Calu3 (cell line): ENCODE measurements around the gene SWSAP1. TPM values are rescaled to one million over a fixed set of nuclear protein-coding genes. Genes with fewer than 3 reads are reported as not detected.
"Not testable (repeated sequence)": the region's sequence is repeated elsewhere in the genome, so short reads cannot be mapped to it uniquely, and the experiment has no call there.

Source experiments
- BruUV-seq: library from RNA; stranded (reverse); fragments of 400-500 nt; replicated peaks from 2 replicates; lab custom pipeline; 2021; lab: Mats Ljungman, UMichigan
- CTCF ChIA-PET: fragments of 300-600 bp; sonication (Branson Sonifier 250); formaldehyde crosslinking; loops from one replicate; lab custom pipeline; 2022; ENCODE audit warnings: antibody characterized with exemption; lab: Charles Lee
- DNase-seq: peaks from one replicate; pipeline ENCODE4 v3.0.0; 2022
- H3K27ac Mint-ChIP-seq: one replicate; pipeline ENCODE4 v1.8.0; 2022; ENCODE audit warnings: mixed read lengths; ENCODE audit not compliant: unreplicated experiment
- H3K27me3 Mint-ChIP-seq: one replicate; pipeline ENCODE4 v1.8.0; 2022; ENCODE audit warnings: mixed read lengths; ENCODE audit not compliant: unreplicated experiment
- H3K36me3 Mint-ChIP-seq: one replicate; pipeline ENCODE4 v1.8.0; 2022; ENCODE audit warnings: mild to moderate bottlenecking, moderate library complexity, mixed read lengths; ENCODE audit not compliant: insufficient read depth, unreplicated experiment
- H3K4me1 Mint-ChIP-seq: one replicate; pipeline ENCODE4 v1.8.0; 2022; ENCODE audit warnings: mild to moderate bottlenecking, low read depth, mixed read lengths; ENCODE audit not compliant: unreplicated experiment
- H3K4me3 Mint-ChIP-seq: one replicate; pipeline ENCODE4 v1.8.0; 2022; ENCODE audit warnings: mild to moderate bottlenecking, low read depth, moderate library complexity, mixed read lengths; ENCODE audit not compliant: unreplicated experiment
- H3K9me3 Mint-ChIP-seq: one replicate; pipeline ENCODE4 v1.8.0; 2022; ENCODE audit warnings: low read depth, mixed read lengths; ENCODE audit not compliant: unreplicated experiment
- CTCF ChIP-seq: fragments of 200-600 bp; IDR thresholded peaks from one replicate; pipeline ENCODE4 v1.8.0; 2022; ENCODE audit warnings: antibody characterized with exemption; ENCODE audit not compliant: unreplicated experiment
- intact Hi-C: fragments of 100-400 bp; cut with micrococcal nuclease; formaldehyde crosslinking; loops from one replicate; pipeline ENCODE4 v1.10.0; 2022; ENCODE audit not compliant: unreplicated experiment
- total RNA-seq: library from RNA; stranded (reverse); gene quantifications from 2 replicates; pipeline ENCODE4 v1.2.3, GENCODE V29; 2022

The SWSAP1 gene
- total RNA-seq, 1 experiment from 2014 or later, result 1.7 TPM

GRCh38 chr19:11375143-11375948, 880 bp downstream of the SWSAP1 start:
- H3K27ac Mint-ChIP-seq, result no peak overlapping the region
- intact Hi-C loops, result loop anchor here (10.0 kb wide), 1 partner anchor 51 kb away; no protein-coding TSS in a partner anchor
- H3K36me3 Mint-ChIP-seq, result peaks cover 15% of the 10 kb centered on the region
- DNase-seq, result peak; percentile 7
- H3K4me1 Mint-ChIP-seq, result peaks cover 16% of the 10 kb centered on the region
- H3K27me3 Mint-ChIP-seq, result no peaks in the 10 kb centered on the region
- TSS peak; percentile 89 for BruUV-seq
- H3K4me3 Mint-ChIP-seq, result no peak overlapping the region
- CTCF ChIA-PET, result interaction anchor here (0.6 to 1.7 kb wide), 10 partner anchors 8 to 436 kb away, joined by 3 to 18 read pairs (median 4); partner anchors contain the start of genes CCDC159, ODAD3, PRKCSH and TSPAN16
- H3K9me3 Mint-ChIP-seq, result no peaks in the 10 kb centered on the region
- no peak for TF ChIP-seq CTCF

- Mint-ChIP-seq H3K4me1 (peaks cover 29% of the 10 kb centered on the region), H3K36me3 (peaks cover 32% of the 10 kb centered on the region), H3K4me3 (no peak overlapping the region), H3K27ac (peak overlapping the region; percentile 91), H3K9me3 (no peaks in the 10 kb centered on the region), H3K27me3 (no peaks in the 10 kb centered on the region)
- BruUV-seq, result no TSS peak
- CTCF ChIA-PET, result interaction anchor here (0.6 kb wide), 1 partner anchor 166 kb away, joined by 8 read pairs; no protein-coding TSS in a partner anchor
- no peak for TF ChIP-seq CTCF
- intact Hi-C loops, result loop anchor here (10.0 kb wide), 1 partner anchor 52 kb away; no protein-coding TSS in a partner anchor
- DNase-seq, result no peak
Observed at GRCh38 chr19:11377237-11377636, 2.8 kb downstream of the SWSAP1 start.

- H3K36me3 Mint-ChIP-seq, result peaks cover 36% of the 10 kb centered on the region
- intact Hi-C loops, result loop anchor here (10.0 kb wide), 1 partner anchor 53 kb away; no protein-coding TSS in a partner anchor
- CTCF ChIA-PET, result interaction anchor here (0.6 kb wide), 1 partner anchor 166 kb away, joined by 8 read pairs; no protein-coding TSS in a partner anchor
- no peaks in the 10 kb centered on the region for H3K27me3 Mint-ChIP-seq
- no TSS peak for BruUV-seq
- peaks cover 29% of the 10 kb centered on the region for H3K4me1 Mint-ChIP-seq
- no peak overlapping the region for H3K4me3 Mint-ChIP-seq
- no peak for DNase-seq
- no peaks in the 10 kb centered on the region for H3K9me3 Mint-ChIP-seq
- TF ChIP-seq CTCF, result no peak
- peak overlapping the region; percentile 91 for H3K27ac Mint-ChIP-seq
Observed at GRCh38 chr19:11377756-11378155, 3.3 kb downstream of the SWSAP1 start.

GRCh38 chr19:11378319-11379189, 4.1 kb downstream of the SWSAP1 start:
- CTCF ChIA-PET, result no interaction called here
- H3K27me3 Mint-ChIP-seq, result no peaks in the 10 kb centered on the region
- H3K27ac Mint-ChIP-seq, result peak overlapping the region; percentile 60
- intact Hi-C loops, result loop anchor here (10.0 kb wide), 1 partner anchor 54 kb away; no protein-coding TSS in a partner anchor
- TF ChIP-seq CTCF, result no peak
- DNase-seq, result peak; percentile 45
- H3K9me3 Mint-ChIP-seq, result no peaks in the 10 kb centered on the region
- peaks cover 41% of the 10 kb centered on the region for H3K36me3 Mint-ChIP-seq
- H3K4me1 Mint-ChIP-seq, result peaks cover 29% of the 10 kb centered on the region
- BruUV-seq, result no TSS peak
- H3K4me3 Mint-ChIP-seq, result no peak overlapping the region

- Mint-ChIP-seq H3K4me1 (peaks cover 29% of the 10 kb centered on the region), H3K36me3 (peaks cover 41% of the 10 kb centered on the region)
- H3K27me3 Mint-ChIP-seq, H3K4me3 Mint-ChIP-seq, BruUV-seq, DNase-seq, CTCF ChIA-PET, H3K27ac Mint-ChIP-seq, H3K9me3 Mint-ChIP-seq: not testable (repeated sequence)
- intact Hi-C loops, result loop anchor here (10.0 kb wide), 1 partner anchor 55 kb away; no protein-coding TSS in a partner anchor
Observed at GRCh38 chr19:11379269-11379845, 4.9 kb downstream of the SWSAP1 start.
